A549 (cell line): Measurements from ENCODE around the gene GATA5.

Source experiments
- CTCF ChIP-seq: fragments of >200 bp; sonication (Bioruptor Twin); formaldehyde crosslinking; IDR thresholded peaks from 3 replicates; pipeline ENCODE4 v1.5.1; 2016
- PHF8 ChIP-seq: fragments of 200-600 bp; sonication (generic); IDR thresholded peaks from 2 replicates; pipeline ENCODE4 v1.6.1; 2016; ENCODE audit warnings: low read depth, mild to moderate bottlenecking, antibody characterized with exemption, moderate library complexity, borderline replicate concordance
- POLR2A ChIP-seq: IDR thresholded peaks from 2 replicates; pipeline ENCODE4 v1.6.1; 2012; ENCODE audit warnings: mild to moderate bottlenecking, low read length
- RARB ChIP-seq: fragments of 250-450 bp; sonication (Bioruptor Pico); IDR thresholded peaks from 2 replicates; pipeline ENCODE4 v1.8.0; 2021; ENCODE audit warnings: mild to moderate bottlenecking, moderate library complexity
- RCOR1 ChIP-seq: fragments of 150-350 bp; IDR thresholded peaks from 2 replicates; pipeline ENCODE4 v1.6.1; 2014; ENCODE audit warnings: antibody characterized with exemption, low read length, low read depth

- TF ChIP-seq CTCF, result no peak
- no peak for TF ChIP-seq RARB
- no peak for TF ChIP-seq PHF8
- TF ChIP-seq POLR2A, result no peak
- no peak for TF ChIP-seq RCOR1
These were observed 47.8 kb upstream of the GATA5 start for GRCh38 chr20:62523473-62524203.
